GM12872 (cell line): ENCODE results near the gene COL13A1.

Source experiments
- CTCF ChIP-seq: IDR thresholded peaks from 3 replicates; pipeline ENCODE4 v1.5.1; 2011; ENCODE audit warnings: low read depth, mild to moderate bottlenecking, low read length, moderate library complexity; ENCODE audit not compliant: insufficient read depth

The COL13A1 gene

GRCh38 chr10:69880301-69881081 is 78.8 kb downstream of the COL13A1 start:
- no peak for TF ChIP-seq CTCF

- TF ChIP-seq CTCF = no peak
Observed at GRCh38 chr10:69881202-69881601, 79.5 kb downstream of the COL13A1 start.

GRCh38 chr10:69883310-69884023 is 81.8 kb downstream of the COL13A1 start:
- TF ChIP-seq CTCF = peak; percentile 20; the same call in 1 of the 3 replicates

GRCh38 chr10:69884024-69884367 is 82.3 kb downstream of the COL13A1 start:
- TF ChIP-seq CTCF = no peak

- TF ChIP-seq CTCF = no peak
Observed at GRCh38 chr10:69884686-69885085, 83.0 kb downstream of the COL13A1 start.

- peak; percentile 51; the same call in 2 of the 3 replicates for TF ChIP-seq CTCF
Observed at GRCh38 chr10:69885379-69886013, 83.8 kb downstream of the COL13A1 start.

GRCh38 chr10:69888882-69889584 is 87.3 kb downstream of the COL13A1 start:
- no peak for TF ChIP-seq CTCF
